Neural progenitor cell (in vitro differentiated cells): Measurements from ENCODE around the gene NES. TPM values are rescaled to one million over a fixed set of nuclear protein-coding genes. Genes with fewer than 3 reads are reported as not detected.

ENCODE experiments used
- DNase-seq: peaks from one replicate; pipeline ENCODE4 v3.0.0-alpha.2; 2016; ENCODE audit warnings: low spot score
- H2AFZ ChIP-seq: fragments of 200-600 bp; sonication (generic); replicated peaks from 2 replicates; pipeline ENCODE4 v1.6.1; 2016; ENCODE audit warnings: antibody characterized with exemption
- H3F3A ChIP-seq: fragments of 200-600 bp; sonication (generic); 2 replicates; pipeline ENCODE4 v1.6.1; 2016; ENCODE audit warnings: antibody characterized with exemption, low read depth
- H3K27ac ChIP-seq: fragments of 200-600 bp; sonication (generic); 2 replicates; pipeline ENCODE4 v1.5.1; 2016; ENCODE audit warnings: mild to moderate bottlenecking
- H3K27me3 ChIP-seq: fragments of 200-600 bp; sonication (generic); 2 replicates; pipeline ENCODE4 v1.6.1; 2016; ENCODE audit warnings: mild to moderate bottlenecking, moderate library complexity
- H3K36me3 ChIP-seq: fragments of 200-600 bp; sonication (generic); 2 replicates; pipeline ENCODE4 v1.5.1; 2016
- H3K4me1 ChIP-seq: fragments of 200-600 bp; sonication (generic); 2 replicates; pipeline ENCODE4 v1.6.1; 2016; ENCODE audit warnings: mixed run types
- H3K4me2 ChIP-seq: fragments of 200-600 bp; sonication (generic); 2 replicates; pipeline ENCODE4 v1.6.1; 2016
- H3K4me3 ChIP-seq: fragments of 200-600 bp; sonication (generic); 2 replicates; pipeline ENCODE4 v1.5.1; 2016
- H3K79me2 ChIP-seq: fragments of 200-600 bp; sonication (generic); 2 replicates; pipeline ENCODE4 v1.6.1; 2016; ENCODE audit warnings: low read depth
- H3K9ac ChIP-seq: fragments of 200-600 bp; sonication (generic); 2 replicates; pipeline ENCODE4 v1.6.1; 2016
- H3K9me3 ChIP-seq: fragments of 200-600 bp; sonication (generic); 2 replicates; pipeline ENCODE4 v1.5.1; 2016; ENCODE audit warnings: low read depth
- H4K20me1 ChIP-seq: fragments of 200-600 bp; sonication (generic); 2 replicates; pipeline ENCODE4 v1.6.1; 2016; ENCODE audit warnings: low read depth
- H3K27ac Mint-ChIP-seq: 3 replicates; pipeline ENCODE4 v1.8.0; 2021; ENCODE audit warnings: mixed read lengths
- H3K27me3 Mint-ChIP-seq: 2 replicates; pipeline ENCODE4 v1.8.0; 2022; ENCODE audit warnings: low read depth, mild to moderate bottlenecking, inconsistent platforms, moderate library complexity, mixed read lengths; ENCODE audit not compliant: insufficient read depth
- H3K36me3 Mint-ChIP-seq: 3 replicates; pipeline ENCODE4 v1.8.0; 2021; ENCODE audit warnings: mixed read lengths
- H3K4me1 Mint-ChIP-seq: 3 replicates; pipeline ENCODE4 v1.8.0; 2021; ENCODE audit warnings: mixed read lengths
- H3K4me3 Mint-ChIP-seq: 3 replicates; pipeline ENCODE4 v1.8.0; 2021; ENCODE audit warnings: mild to moderate bottlenecking, moderate library complexity, mixed read lengths
- H3K9me3 Mint-ChIP-seq: 3 replicates; pipeline ENCODE4 v1.8.0; 2020; ENCODE audit warnings: mixed read lengths
- CTCF ChIP-seq: fragments of 200-600 bp; sonication (generic); IDR thresholded peaks from 2 replicates; pipeline ENCODE4 v1.5.1; 2017; ENCODE audit warnings: antibody characterized with exemption, mild to moderate bottlenecking
- EZH2 ChIP-seq: fragments of 200-600 bp; sonication (generic); IDR thresholded peaks from 2 replicates; pipeline ENCODE4 v1.6.1; 2017; ENCODE audit warnings: antibody characterized with exemption, mild to moderate bottlenecking, moderate library complexity
- EZH2phosphoT487 ChIP-seq: fragments of 200-600 bp; sonication (generic); IDR thresholded peaks from 2 replicates; pipeline ENCODE4 v1.6.1; 2017; ENCODE audit warnings: antibody characterized with exemption
- total RNA-seq: library from RNA; depleted of rRNA; stranded (reverse); fragments of >200 nt; gene quantifications from 2 replicates; pipeline ENCODE4 v1.2.3, GENCODE V29; 2015; ENCODE audit warnings: low replicate concordance

NES gene
- total RNA-seq, 1 donor from 2014 or later: 83.8 TPM

- H3K4me3 Mint-ChIP-seq: no peak overlapping the region
- Histone ChIP-seq H3K9me3 (no peaks in the 10 kb centered on the region), H3K4me3 (no peak overlapping the region), H3K27ac (no peak overlapping the region), H3K4me1 (peaks cover 7% of the 10 kb centered on the region), H2AFZ (no peak overlapping the region), H3K36me3 (no peaks in the 10 kb centered on the region), H3F3A (no peaks in the 10 kb centered on the region), H3K9ac (no peak overlapping the region), H3K79me2 (no peaks in the 10 kb centered on the region), H3K27me3 (peaks cover 100% of the 10 kb centered on the region), H4K20me1 (peaks cover 43% of the 10 kb centered on the region), H3K4me2 (no peak overlapping the region)
- no peaks in the 10 kb centered on the region for H3K36me3 Mint-ChIP-seq
- no peak overlapping the region for H3K27ac Mint-ChIP-seq
- H3K27me3 Mint-ChIP-seq: peaks cover 47% of the 10 kb centered on the region
- H3K9me3 Mint-ChIP-seq: no peaks in the 10 kb centered on the region
- TF ChIP-seq EZH2 (no peak), CTCF (no peak), EZH2phosphoT487 (no peak)
- peaks cover 5% of the 10 kb centered on the region for H3K4me1 Mint-ChIP-seq
- peak; percentile 91 for DNase-seq
Observed at GRCh38 chr1:156652131-156652991, 24.8 kb downstream of the NES start.

GRCh38 chr1:156648951-156649350 lies 28.3 kb downstream of the NES start:
- Histone ChIP-seq H3K27ac (no peak overlapping the region), H3F3A (no peaks in the 10 kb centered on the region), H3K4me2 (no peak overlapping the region), H3K36me3 (no peaks in the 10 kb centered on the region), H3K9me3 (no peaks in the 10 kb centered on the region), H3K4me1 (no peaks in the 10 kb centered on the region), H3K9ac (no peak overlapping the region), H2AFZ (no peak overlapping the region), H3K4me3 (no peak overlapping the region), H3K27me3 (peaks cover 100% of the 10 kb centered on the region), H4K20me1 (peaks cover 26% of the 10 kb centered on the region), H3K79me2 (no peaks in the 10 kb centered on the region)
- Mint-ChIP-seq H3K4me3 (no peak overlapping the region), H3K4me1 (no peaks in the 10 kb centered on the region), H3K36me3 (no peaks in the 10 kb centered on the region), H3K27me3 (peaks cover 34% of the 10 kb centered on the region), H3K9me3 (no peaks in the 10 kb centered on the region), H3K27ac (no peak overlapping the region)
- TF ChIP-seq CTCF (no peak), EZH2phosphoT487 (no peak), EZH2 (no peak)
- DNase-seq: no peak

- TF ChIP-seq EZH2: no peak
- no peak for TF ChIP-seq EZH2phosphoT487
- TF ChIP-seq CTCF: no peak
- H3K27ac ChIP-seq: no peak overlapping the region
- H3K79me2 ChIP-seq: no peaks in the 10 kb centered on the region
- peaks cover 30% of the 10 kb centered on the region for H4K20me1 ChIP-seq
- no peaks in the 10 kb centered on the region for H3K9me3 ChIP-seq
- no peaks in the 10 kb centered on the region for H3K9me3 Mint-ChIP-seq
- no peaks in the 10 kb centered on the region for H3K36me3 Mint-ChIP-seq
- H3K4me1 Mint-ChIP-seq: no peaks in the 10 kb centered on the region
- DNase-seq: no peak
- H3K9ac ChIP-seq: no peak overlapping the region
- H2AFZ ChIP-seq: no peak overlapping the region
- H3K4me3 ChIP-seq: no peak overlapping the region
- H3F3A ChIP-seq: peaks cover under 1% of the 10 kb centered on the region
- H3K4me3 Mint-ChIP-seq: no peak overlapping the region
- H3K27me3 Mint-ChIP-seq: peaks cover 35% of the 10 kb centered on the region
- peaks cover 100% of the 10 kb centered on the region for H3K27me3 ChIP-seq
- no peaks in the 10 kb centered on the region for H3K4me1 ChIP-seq
- no peak overlapping the region for H3K4me2 ChIP-seq
- H3K36me3 ChIP-seq: no peaks in the 10 kb centered on the region
- H3K27ac Mint-ChIP-seq: peak overlapping the region; percentile 78
Observed at GRCh38 chr1:156648496-156648895, 28.7 kb downstream of the NES start.
